ENCODE data around the gene CTDSP2. TPM values are rescaled to one million over a fixed set of nuclear protein-coding genes. Genes with fewer than 3 reads are reported as not detected.

CTDSP2 gene
- total and polyA plus RNA-seq, 2 of the 8 experiments (the other 6 are each of a cell fraction or from before 2014, with no cell fraction given), result 71.3 to 91.7 TPM

- H3K18ac ChIP-seq (ENCODE audit: extremely low read depth, low read length), result no peak overlapping the region
- ChIA-PET POLR2A (ENCODE audit: partially characterized antibody) (interaction anchor here (0.8 to 29.9 kb wide), 6 partner anchors 9 to 45 kb away, joined by 4 to 722 read pairs (median 6); partner anchors contain the start of gene CTDSP2), CTCF (ENCODE audit: partially characterized antibody) (interaction anchor here (1.2 to 4.9 kb wide), 8 partner anchors 9 to 65 kb away, joined by 3 to 40 read pairs (median 9); no protein-coding TSS in a partner anchor)
- H3K79me2 ChIP-seq (ENCODE audit: control insufficient read depth in 1 of 2, insufficient read depth in 2 of 2, low read length in 2 of 2), result no peaks in the 10 kb centered on the region
- H3K79me1 ChIP-seq (ENCODE audit: low read depth, low read length), result no peaks in the 10 kb centered on the region
- no peak overlapping the region for H2BK20ac ChIP-seq (ENCODE audit: low read length)
- no peak overlapping the region for H3K27ac ChIP-seq (ENCODE audit: low read depth, low read length)
- H3K4me2 ChIP-seq (ENCODE audit: insufficient read depth in 1 of 2, low read depth in 2 of 2, low read length in 2 of 2), result no peak overlapping the region
- H3K4me3 ChIP-seq (ENCODE audit: extremely low read depth in 1 of 4, insufficient read depth in 2 of 4, low read depth in 3 of 4, low read length in 4 of 4), result no peak overlapping the region
- H4K8ac ChIP-seq (ENCODE audit: extremely low read depth, insufficient read depth, low read length), result no peak overlapping the region
- no peak overlapping the region for H2AFZ ChIP-seq (ENCODE audit: low read length)
- H2BK120ac ChIP-seq (replicated peaks; ENCODE audit: low read depth, low read length), result no peak overlapping the region
- no peak overlapping the region for H3K56ac ChIP-seq (replicated peaks; ENCODE audit: insufficient read length, low read depth, low read length)
- H3K23me2 ChIP-seq (ENCODE audit: low read depth, low read length), result peaks cover 3% of the 10 kb centered on the region
- H3K4me1 ChIP-seq (replicated peaks in 1 of 4; ENCODE audit: control insufficient read depth in 3 of 4, insufficient read depth in 4 of 4, low read length in 3 of 4), result peaks cover 0 to 12% (median 6%) of the 10 kb centered on the region in 4 experiments; a peak in 5 of 7 replicates
- H3K9me3 ChIP-seq (ENCODE audit: insufficient read depth in 2 of 2, low read depth in 1 of 2, low read length in 1 of 2), result no peaks in the 10 kb centered on the region
- H3K9ac ChIP-seq (replicated peaks in 1 of 4; ENCODE audit: extremely low read depth in 1 of 4, low read depth in 3 of 4, low read length in 3 of 4), result no peak overlapping the region
- H2AK5ac ChIP-seq (ENCODE audit: low read depth, low read length), result no peak overlapping the region
- H2BK12ac ChIP-seq (ENCODE audit: low read depth, low read length), result peak overlapping the region; percentile 50; the same call in 1 of the 2 replicates
- H3K27me3 ChIP-seq (replicated peaks in 1 of 4; ENCODE audit: control insufficient read depth in 3 of 4, extremely low read depth in 1 of 4, insufficient read depth in 3 of 4, low read length in 3 of 4), result peaks cover 0 to 20% (median 10%) of the 10 kb centered on the region in 4 experiments; a peak in 5 of 7 replicates
- H3K4ac ChIP-seq (replicated peaks; ENCODE audit: insufficient read length, low read depth, low read length), result no peak overlapping the region
- no peak overlapping the region for H3K23ac ChIP-seq (ENCODE audit: insufficient read length)
- no peak overlapping the region for H4K91ac ChIP-seq (replicated peaks; ENCODE audit: insufficient read length, low read length)
- TF ChIP-seq TAF1 (IDR thresholded peaks at IDR 0.05; ENCODE audit: low read depth, low read length) (no peak), BACH1 (IDR thresholded peaks at IDR 0.05; ENCODE audit: low read length) (no peak), HDAC6 (IDR thresholded peaks at IDR 0.05; ENCODE audit: low read depth, low read length) (no peak), CEBPB (IDR thresholded peaks at IDR 0.05; ENCODE audit: low read depth, low read length) (no peak), ATF2 (IDR thresholded peaks at IDR 0.05; ENCODE audit: low read length) (no peak), RNF2 (IDR thresholded peaks at IDR 0.05; ENCODE audit: borderline replicate concordance, low read depth, low read length, missing control alignments, poor library complexity, severe bottlenecking) (no peak), BCL11A (IDR thresholded peaks at IDR 0.05; ENCODE audit: low read depth in 2 of 2, low read length in 2 of 2) (no peak), RBBP5 (IDR thresholded peaks at IDR 0.05; ENCODE audit: borderline replicate concordance, low read depth, low read length) (no peak), SAP30 (IDR thresholded peaks at IDR 0.05; ENCODE audit: insufficient read depth, insufficient replicate concordance, low read length) (no peak), MAFK (IDR thresholded peaks at IDR 0.05; ENCODE audit: low read depth, low read length) (no peak), YY1 (IDR thresholded peaks at IDR 0.05; ENCODE audit: low read depth, low read length) (no peak)
- no peak for DNase-seq (ENCODE audit: low read depth in 1 of 2, low spot score in 2 of 2)
- no peak overlapping the region for H2BK5ac ChIP-seq (ENCODE audit: low read depth, low read length)
- H4K5ac ChIP-seq (ENCODE audit: insufficient read length, low read depth, low read length), result no peak overlapping the region
- no peak overlapping the region for H3K14ac ChIP-seq (ENCODE audit: insufficient read length)
- H4K20me1 ChIP-seq (replicated peaks in 1 of 2; ENCODE audit: control insufficient read depth in 1 of 2, insufficient read depth in 2 of 2, low read length in 2 of 2), result no peaks in the 10 kb centered on the region
- no peaks in the 10 kb centered on the region for H3K36me3 ChIP-seq (ENCODE audit: control insufficient read depth in 2 of 4, insufficient read depth in 4 of 4, low read length in 3 of 4)
- H2BK15ac ChIP-seq (ENCODE audit: low read length), result peak overlapping the region; percentile 74
- FAIRE-seq, result no peak
- 86% methylated on average over 3 of the region's 3 CpGs; no CpG with 5 or more reads in 1 of the 2 experiments for WGBS, 2 experiments (ENCODE audit: extremely low coverage in 1 of 2, insufficient coverage in 1 of 2, insufficient read length in 1 of 2, insufficient replicate concordance in 2 of 2, low coverage in 1 of 2, low lambda C conversion rate in 2 of 2, missing lambda C conversion rate in 1 of 2)
Measured at GRCh38 chr12:57868221-57868620, 21.7 kb upstream of the CTDSP2 start.

Data from H1 (cell line).